ENCODE measurements around the gene SLC25A6.

Gene SLC25A6

DNA sequence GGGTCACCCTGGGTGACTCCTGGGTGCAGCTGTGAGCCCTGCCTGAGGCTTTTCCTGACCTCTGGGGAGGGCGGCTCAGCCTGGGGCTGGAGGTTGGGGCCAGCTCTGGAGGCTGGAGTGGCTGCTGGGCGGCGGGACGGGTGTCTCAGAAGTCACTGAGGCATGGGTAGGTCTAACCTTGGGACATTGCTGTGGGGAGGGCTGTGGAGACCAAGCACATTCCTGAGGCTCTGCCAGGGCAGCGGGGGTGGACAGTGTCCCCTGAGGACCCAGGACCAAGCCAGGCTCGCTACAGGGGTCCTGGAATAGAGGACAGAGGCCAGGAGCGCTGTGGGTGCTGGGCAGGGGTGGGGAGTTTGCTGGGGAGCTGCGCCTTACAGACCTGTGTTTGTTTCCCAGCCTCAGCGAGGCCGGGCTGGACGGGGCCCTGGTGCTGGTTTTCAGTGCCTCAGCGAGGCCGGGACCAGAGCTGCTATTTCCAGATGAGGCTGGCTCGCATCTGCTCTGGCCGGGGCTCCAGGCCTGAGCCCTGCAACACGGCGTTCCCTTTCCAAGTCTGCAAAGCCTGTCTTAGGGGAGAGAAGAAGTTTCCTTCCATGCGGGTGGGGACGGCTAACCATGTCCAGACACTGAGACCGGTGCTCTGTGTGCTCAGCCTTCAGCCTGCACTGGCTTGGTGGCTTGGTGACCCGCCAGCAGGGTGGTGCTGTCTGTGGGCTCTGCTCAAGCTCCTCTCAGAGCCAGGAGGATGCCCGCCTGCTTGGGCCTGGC is 3.0 kb upstream of the SLC25A6 start:
- ChIA-PET CTCF (no interaction called here), POLR2A (no interaction called here)
- TF ChIP-seq, protein P1, sequence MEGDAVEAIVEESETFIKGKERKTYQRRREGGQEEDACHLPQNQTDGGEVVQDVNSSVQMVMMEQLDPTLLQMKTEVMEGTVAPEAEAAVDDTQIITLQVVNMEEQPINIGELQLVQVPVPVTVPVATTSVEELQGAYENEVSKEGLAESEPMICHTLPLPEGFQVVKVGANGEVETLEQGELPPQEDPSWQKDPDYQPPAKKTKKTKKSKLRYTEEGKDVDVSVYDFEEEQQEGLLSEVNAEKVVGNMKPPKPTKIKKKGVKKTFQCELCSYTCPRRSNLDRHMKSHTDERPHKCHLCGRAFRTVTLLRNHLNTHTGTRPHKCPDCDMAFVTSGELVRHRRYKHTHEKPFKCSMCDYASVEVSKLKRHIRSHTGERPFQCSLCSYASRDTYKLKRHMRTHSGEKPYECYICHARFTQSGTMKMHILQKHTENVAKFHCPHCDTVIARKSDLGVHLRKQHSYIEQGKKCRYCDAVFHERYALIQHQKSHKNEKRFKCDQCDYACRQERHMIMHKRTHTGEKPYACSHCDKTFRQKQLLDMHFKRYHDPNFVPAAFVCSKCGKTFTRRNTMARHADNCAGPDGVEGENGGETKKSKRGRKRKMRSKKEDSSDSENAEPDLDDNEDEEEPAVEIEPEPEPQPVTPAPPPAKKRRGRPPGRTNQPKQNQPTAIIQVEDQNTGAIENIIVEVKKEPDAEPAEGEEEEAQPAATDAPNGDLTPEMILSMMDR (IDR thresholded peaks at IDR 0.05; ENCODE audit: control extremely low read depth, extremely low read depth, low read depth, missing control alignments) = no peak
- DNase-seq (ENCODE audit: extremely low spot score) = no peak

DNA sequence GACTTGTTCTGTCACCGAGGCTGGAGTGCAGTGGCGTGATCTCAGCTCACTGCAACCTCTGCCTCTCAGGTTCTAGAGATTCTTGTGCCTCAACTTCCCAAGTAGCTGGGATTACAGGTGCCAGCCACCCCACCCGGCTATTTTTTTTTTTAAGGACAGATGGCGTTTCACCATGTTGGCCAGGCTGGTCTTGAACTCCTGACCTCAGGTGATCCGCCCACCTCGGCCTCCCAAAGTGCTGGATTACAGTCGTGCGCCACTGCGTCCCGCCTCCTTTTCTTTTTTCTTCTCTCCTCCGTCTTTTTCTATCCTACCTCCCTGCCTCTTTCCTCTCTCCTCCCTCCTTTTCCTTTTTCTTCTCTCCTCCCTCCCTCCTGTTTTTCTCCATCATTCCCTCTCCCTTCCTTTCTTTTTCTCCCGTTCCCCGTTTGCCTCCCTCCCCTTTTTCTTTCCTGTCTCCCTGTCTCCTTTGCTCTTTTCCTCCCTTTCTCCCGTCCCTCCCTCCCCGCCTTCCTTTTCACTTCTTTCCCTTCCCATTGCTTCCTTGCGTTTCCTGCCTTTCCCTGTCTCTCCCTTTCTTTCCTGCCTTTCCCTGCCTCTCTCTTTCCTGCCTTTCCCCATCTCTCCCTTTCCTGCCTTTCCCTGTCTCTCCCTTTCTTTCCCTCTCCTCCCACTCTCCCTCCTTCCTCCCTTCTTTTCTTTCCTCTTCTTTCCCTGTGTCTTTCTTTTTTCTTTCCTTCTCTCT is 2.1 kb upstream of the SLC25A6 start:
- ChIA-PET CTCF (no interaction called here), POLR2A (no interaction called here)
- TF ChIP-seq, protein P1 (IDR thresholded peaks at IDR 0.05; ENCODE audit: control extremely low read depth, extremely low read depth, low read depth, missing control alignments) = no peak
- no peak for DNase-seq (ENCODE audit: extremely low spot score)

DNA sequence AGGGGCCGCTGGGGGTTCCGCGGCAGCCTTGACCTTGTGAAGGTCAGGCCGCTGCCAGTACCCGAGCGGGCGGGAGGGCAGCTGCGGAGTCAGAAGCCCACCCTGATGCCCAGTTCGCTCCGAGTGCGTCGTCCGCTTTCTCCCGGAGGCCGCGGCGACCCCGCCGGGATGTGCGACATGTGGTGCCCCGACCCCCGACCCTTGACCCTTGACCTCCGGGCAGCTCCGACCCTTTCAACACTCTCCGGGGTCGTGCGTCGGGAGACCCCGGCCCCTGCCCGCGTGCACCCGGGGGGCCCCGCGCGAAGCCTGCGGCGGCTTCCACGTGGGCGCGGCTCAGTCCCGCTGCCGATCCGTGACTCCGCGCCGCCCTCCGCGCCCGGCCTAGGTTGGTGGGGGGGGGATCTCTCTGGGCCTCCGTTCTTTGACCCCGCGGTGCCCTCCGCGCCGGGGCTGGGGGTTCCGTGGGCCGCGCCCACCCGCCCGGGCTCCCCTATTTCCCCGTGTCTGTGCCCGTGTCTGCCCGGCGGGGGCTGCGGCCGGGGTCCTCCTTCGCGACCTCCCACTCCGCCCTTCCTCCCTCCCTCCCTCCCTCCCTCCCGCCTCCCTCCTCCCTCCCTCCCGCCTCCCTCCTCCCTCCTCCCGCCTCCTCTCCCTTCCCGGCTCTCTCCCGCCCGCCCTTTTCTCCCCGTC is 609 bp upstream of the SLC25A6 start:
- TF ChIP-seq, protein P1 (IDR thresholded peaks at IDR 0.05; ENCODE audit: control extremely low read depth, extremely low read depth, low read depth, missing control alignments) = no peak
- ChIA-PET POLR2A (no interaction called here), CTCF (no interaction called here)
- peak; percentile 73 for DNase-seq (ENCODE audit: extremely low spot score)

DNA sequence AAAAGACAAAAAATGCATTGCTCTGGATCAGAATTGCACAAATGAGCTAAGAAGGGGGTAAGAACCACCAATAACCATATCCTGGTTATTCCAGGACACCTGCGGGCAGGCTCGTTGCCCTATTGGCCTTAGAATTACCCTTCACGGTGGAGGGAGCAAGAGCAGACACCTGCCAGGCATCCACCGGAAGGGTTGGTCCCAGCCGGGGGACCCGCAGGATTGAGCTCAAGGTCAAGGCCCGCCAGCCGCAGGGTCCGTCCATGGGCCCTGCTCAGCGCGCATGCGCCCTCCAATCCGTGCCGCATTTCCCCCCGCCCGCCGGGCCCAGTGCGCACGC is 575 bp downstream of the SLC25A6 start:
- TF ChIP-seq, protein P1 (IDR thresholded peaks at IDR 0.05; ENCODE audit: control extremely low read depth, extremely low read depth, low read depth, missing control alignments) = no peak
- POLR2A ChIA-PET = no interaction called here
- CTCF ChIA-PET = no interaction called here
- DNase-seq (ENCODE audit: extremely low spot score) = peak; percentile 95

DNA sequence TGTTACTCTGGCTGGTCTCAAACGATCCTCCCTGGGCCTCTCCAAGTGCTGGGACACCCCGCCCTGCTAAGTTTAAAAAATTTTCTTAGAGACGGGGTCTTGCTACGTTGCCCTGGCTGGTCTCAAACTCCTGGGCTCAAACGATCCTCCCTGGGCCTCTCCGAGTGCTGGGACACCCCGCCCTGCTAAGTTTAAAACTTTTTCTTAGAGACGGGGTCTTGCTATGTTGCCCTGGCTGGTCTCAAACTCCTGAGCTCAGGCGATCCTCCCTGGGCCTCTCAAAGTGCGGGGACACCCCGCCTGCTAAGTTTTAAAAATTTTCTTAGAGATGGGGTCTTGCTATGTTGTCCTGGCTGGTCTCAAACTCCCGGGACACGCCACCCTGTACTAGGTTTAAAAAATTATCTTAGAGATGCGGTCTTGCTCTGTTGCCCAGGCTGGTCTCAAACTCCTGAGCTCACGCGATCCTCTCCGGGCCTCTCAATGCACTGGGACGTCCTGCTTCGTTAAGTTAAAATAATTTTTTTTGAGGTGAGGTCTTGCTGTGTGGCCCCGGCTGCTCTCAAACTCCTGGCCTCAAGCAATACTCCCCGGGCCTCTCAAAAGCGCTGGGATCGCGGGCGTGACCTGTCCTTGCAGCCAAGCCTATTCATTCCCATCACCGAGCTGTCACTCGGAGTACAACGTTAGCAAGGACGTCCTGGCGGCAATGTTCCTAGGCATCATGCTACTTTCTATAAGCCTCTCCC is 1.1 kb downstream of the SLC25A6 start:
- no peak for DNase-seq (ENCODE audit: extremely low spot score)
- ChIA-PET POLR2A (no interaction called here), CTCF (no interaction called here)
- TF ChIP-seq, protein P1 (IDR thresholded peaks at IDR 0.05; ENCODE audit: control extremely low read depth, extremely low read depth, low read depth, missing control alignments) = no peak

DNA sequence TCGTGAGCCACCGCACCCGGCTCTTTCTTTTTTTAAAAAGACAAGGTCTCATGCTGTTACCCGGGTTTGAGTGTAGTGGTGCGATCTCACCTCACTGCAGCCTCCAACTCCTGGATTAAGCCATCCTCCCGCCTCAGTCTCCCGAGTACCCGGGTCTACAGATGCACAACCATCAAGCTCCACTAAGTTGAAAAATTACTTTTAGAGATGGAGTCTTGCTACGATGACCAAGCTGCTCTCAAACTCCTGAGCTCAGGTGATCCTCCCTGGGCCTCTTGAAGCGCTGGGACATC is 2.0 kb downstream of the SLC25A6 start:
- ChIA-PET POLR2A (no interaction called here), CTCF (no interaction called here)
- DNase-seq (ENCODE audit: extremely low spot score) = no peak
- TF ChIP-seq, protein P1 (IDR thresholded peaks at IDR 0.05; ENCODE audit: control extremely low read depth, extremely low read depth, low read depth, missing control alignments) = no peak
